GM12865 (cell line): ENCODE measurements around the gene TTYH2.

Experiments used
- DNase-seq: peaks from one replicate; pipeline ENCODE4 v3.0.0; 2010; ENCODE audit warnings: low read depth
- H3K4me3 ChIP-seq: 2 replicates; pipeline ENCODE4 v1.5.1; 2011; ENCODE audit warnings: mild to moderate bottlenecking, low read depth, low read length, control low read depth
- TF ChIP-seq, protein P1 (sequence below): IDR thresholded peaks from 2 replicates; pipeline ENCODE4 v1.5.1; 2011; ENCODE audit warnings: low read length, control low read depth, low read depth, inconsistent platforms; ENCODE audit not compliant: insufficient read depth; ENCODE audit errors: missing control alignments

TTYH2 gene

GRCh38 chr17:74283371-74283673 is 70.0 kb downstream of the TTYH2 start:
- DNase-seq: no peak
- TF ChIP-seq, protein P1, sequence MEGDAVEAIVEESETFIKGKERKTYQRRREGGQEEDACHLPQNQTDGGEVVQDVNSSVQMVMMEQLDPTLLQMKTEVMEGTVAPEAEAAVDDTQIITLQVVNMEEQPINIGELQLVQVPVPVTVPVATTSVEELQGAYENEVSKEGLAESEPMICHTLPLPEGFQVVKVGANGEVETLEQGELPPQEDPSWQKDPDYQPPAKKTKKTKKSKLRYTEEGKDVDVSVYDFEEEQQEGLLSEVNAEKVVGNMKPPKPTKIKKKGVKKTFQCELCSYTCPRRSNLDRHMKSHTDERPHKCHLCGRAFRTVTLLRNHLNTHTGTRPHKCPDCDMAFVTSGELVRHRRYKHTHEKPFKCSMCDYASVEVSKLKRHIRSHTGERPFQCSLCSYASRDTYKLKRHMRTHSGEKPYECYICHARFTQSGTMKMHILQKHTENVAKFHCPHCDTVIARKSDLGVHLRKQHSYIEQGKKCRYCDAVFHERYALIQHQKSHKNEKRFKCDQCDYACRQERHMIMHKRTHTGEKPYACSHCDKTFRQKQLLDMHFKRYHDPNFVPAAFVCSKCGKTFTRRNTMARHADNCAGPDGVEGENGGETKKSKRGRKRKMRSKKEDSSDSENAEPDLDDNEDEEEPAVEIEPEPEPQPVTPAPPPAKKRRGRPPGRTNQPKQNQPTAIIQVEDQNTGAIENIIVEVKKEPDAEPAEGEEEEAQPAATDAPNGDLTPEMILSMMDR: no peak
- H3K4me3 ChIP-seq: no peak overlapping the region

DNA sequence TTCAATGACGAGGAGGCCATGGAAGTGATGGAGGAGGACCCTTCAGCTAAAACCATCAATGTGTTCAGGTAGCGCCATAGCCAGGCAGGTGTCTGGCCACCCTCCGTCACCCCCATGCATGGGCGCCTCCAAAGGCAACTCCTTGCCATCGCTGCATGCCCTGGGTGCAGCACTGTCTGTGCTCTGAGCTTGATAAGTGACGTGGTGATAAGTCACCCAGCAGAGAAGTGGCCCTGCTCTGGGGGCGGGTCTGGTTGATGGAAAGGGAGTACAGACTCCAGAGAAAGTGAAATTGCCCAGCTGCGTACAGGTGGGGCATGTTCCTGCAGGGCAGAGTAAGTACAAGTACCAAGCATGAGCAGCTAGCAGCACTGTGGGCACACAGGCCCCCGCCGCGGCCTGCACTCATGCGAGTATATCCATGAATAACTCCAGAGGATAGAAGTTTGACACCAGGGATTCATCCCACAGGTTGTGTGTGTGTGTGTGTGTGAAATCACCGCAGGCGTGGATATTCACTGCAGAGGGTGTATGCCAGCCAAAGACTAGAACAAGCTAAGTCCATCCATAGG is 73.7 kb downstream of the TTYH2 start:
- TF ChIP-seq, protein P1: no peak

GRCh38 chr17:74288785-74289184 is 75.4 kb downstream of the TTYH2 start:
- peak; percentile 85 for DNase-seq
- TF ChIP-seq, protein P1: no peak
- H3K4me3 ChIP-seq: no peak overlapping the region

More for the DNA sequence above, 73.7 kb downstream of the TTYH2 start:
- DNase-seq: no peak
- H3K4me3 ChIP-seq: no peak overlapping the region

GRCh38 chr17:74289688-74290087 is 76.3 kb downstream of the TTYH2 start:
- TF ChIP-seq, protein P1: no peak
- H3K4me3 ChIP-seq: peak overlapping the region; percentile 20
- DNase-seq: peak; percentile 71

- no peak for DNase-seq
- no peak overlapping the region for H3K4me3 ChIP-seq
- TF ChIP-seq, protein P1: no peak
Observed at GRCh38 chr17:74290340-74290739, 77.0 kb downstream of the TTYH2 start.

DNA sequence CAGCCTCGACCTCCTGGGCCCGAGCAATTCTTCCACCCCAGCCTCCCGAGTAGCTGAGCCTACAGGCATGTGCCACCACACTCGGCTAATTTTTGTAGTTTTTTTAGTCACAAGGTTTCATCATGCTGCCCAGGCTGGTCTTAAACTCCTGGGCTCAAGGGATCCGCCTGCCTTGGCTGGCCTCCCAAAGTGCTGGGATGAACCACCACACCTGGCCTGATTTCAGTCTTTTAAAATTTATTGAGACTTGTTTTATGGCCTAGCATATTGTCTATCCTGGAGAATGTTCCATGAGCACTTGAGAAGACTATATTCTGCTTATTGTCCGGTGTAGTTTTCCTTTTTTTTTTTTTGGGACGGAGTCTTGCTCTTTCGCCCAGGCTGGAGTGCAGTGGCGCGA is 79.1 kb downstream of the TTYH2 start:
- H3K4me3 ChIP-seq: no peak overlapping the region
- TF ChIP-seq, protein P1: no peak
- no peak for DNase-seq
